Lower lobe of right lung (tissue), 2 donors: Measurements from ENCODE around the gene TRDMT1. TPM values are rescaled to one million over a fixed set of nuclear protein-coding genes. Genes with fewer than 3 reads are reported as not detected.

Experiments used
- ATAC-seq, 2 donors: fragments of 200-7000 bp; cut with Tn5 transposase; one replicate each; pipeline ENCODE4 v1.9.1; 2020 to 2022; ENCODE audit warnings: mild to moderate bottlenecking in 2 of 2, moderate library complexity in 2 of 2
- DNase-seq: peaks from one replicate; pipeline ENCODE4 v3.0.0-alpha.2; 2020
- H3K27ac ChIP-seq: fragments of 200-600 bp; one replicate; pipeline ENCODE4 v1.8.0; 2022
- H3K27me3 ChIP-seq: fragments of 200-600 bp; one replicate; pipeline ENCODE4 v1.8.0; 2022; ENCODE audit warnings: low read depth
- H3K36me3 ChIP-seq: fragments of 200-600 bp; one replicate; pipeline ENCODE4 v1.8.0; 2022; ENCODE audit warnings: mild to moderate bottlenecking
- H3K4me1 ChIP-seq: fragments of 200-600 bp; one replicate; pipeline ENCODE4 v1.8.0; 2022
- H3K4me3 ChIP-seq: fragments of 200-600 bp; one replicate; pipeline ENCODE4 v1.8.0; 2022; ENCODE audit warnings: mild to moderate bottlenecking
- H3K9me3 ChIP-seq: fragments of 200-600 bp; one replicate; pipeline ENCODE4 v1.8.0; 2022
- CTCF ChIP-seq: fragments of 200-600 bp; IDR thresholded peaks from one replicate; pipeline ENCODE4 v1.8.0; 2022; ENCODE audit warnings: antibody characterized with exemption, mild to moderate bottlenecking
- intact Hi-C: fragments of 100-400 bp; cut with DNase I; formaldehyde crosslinking; loops from one replicate; pipeline ENCODE4 v1.11.0; 2022
- total RNA-seq: library from RNA; stranded (reverse); fragmentation: NEBNext Ultra II Directional; extraction: Animal tissue kit (Norgen Biotek cat#: 25700); gene quantifications from one replicate; pipeline ENCODE4 v1.2.1, GENCODE V29; 2021
- donor health status: DM: no; HTN: yes; CAD: no; lungs with severe emphysema.

The TRDMT1 gene
- total RNA-seq, 1 donor from 2014 or later = 7.9 TPM

- TF ChIP-seq CTCF = no peak
- Histone ChIP-seq H3K27me3 (no peaks in the 10 kb centered on the region), H3K36me3 (no peaks in the 10 kb centered on the region), H3K4me1 (no peaks in the 10 kb centered on the region), H3K9me3 (no peaks in the 10 kb centered on the region), H3K4me3 (no peak overlapping the region), H3K27ac (no peak overlapping the region)
- ATAC-seq (peak; percentile 45 to 66), DNase-seq (no peak)
- intact Hi-C loops = no loop called here
These were observed 87.5 kb downstream of the TRDMT1 start for GRCh38 chr10:17113889-17114540.

GRCh38 chr10:17113346-17113745 lies 88.1 kb downstream of the TRDMT1 start:
- no peaks in the 10 kb centered on the region for H3K9me3 ChIP-seq
- no peaks in the 10 kb centered on the region for H3K4me1 ChIP-seq
- H3K27me3 ChIP-seq = no peaks in the 10 kb centered on the region
- ATAC-seq (no peak), DNase-seq (no peak)
- H3K36me3 ChIP-seq = no peaks in the 10 kb centered on the region
- no peak for TF ChIP-seq CTCF
- intact Hi-C loops = no loop called here
- H3K4me3 ChIP-seq = no peak overlapping the region
- H3K27ac ChIP-seq = no peak overlapping the region

- TF ChIP-seq CTCF = no peak
- H3K27ac ChIP-seq = no peak overlapping the region
- ATAC-seq = no peak
- intact Hi-C loops = no loop called here
- H3K9me3 ChIP-seq = no peaks in the 10 kb centered on the region
- DNase-seq = no peak
- H3K4me3 ChIP-seq = no peak overlapping the region
- H3K4me1 ChIP-seq = no peaks in the 10 kb centered on the region
- no peaks in the 10 kb centered on the region for H3K27me3 ChIP-seq
- H3K36me3 ChIP-seq = no peaks in the 10 kb centered on the region
These were observed 88.9 kb downstream of the TRDMT1 start for GRCh38 chr10:17112566-17112965.

- intact Hi-C loops = no loop called here
- no peaks in the 10 kb centered on the region for H3K36me3 ChIP-seq
- H3K4me1 ChIP-seq = no peaks in the 10 kb centered on the region
- DNase-seq (no peak), ATAC-seq (no peak)
- no peak overlapping the region for H3K27ac ChIP-seq
- no peaks in the 10 kb centered on the region for H3K27me3 ChIP-seq
- no peak for TF ChIP-seq CTCF
- H3K9me3 ChIP-seq = no peaks in the 10 kb centered on the region
- no peak overlapping the region for H3K4me3 ChIP-seq
These were observed 91.8 kb downstream of the TRDMT1 start for GRCh38 chr10:17109475-17110207.

- H3K36me3 ChIP-seq = no peaks in the 10 kb centered on the region
- TF ChIP-seq CTCF = no peak
- H3K4me3 ChIP-seq = no peak overlapping the region
- H3K9me3 ChIP-seq = no peaks in the 10 kb centered on the region
- no peaks in the 10 kb centered on the region for H3K27me3 ChIP-seq
- intact Hi-C loops = no loop called here
- DNase-seq = no peak
- no peak overlapping the region for H3K27ac ChIP-seq
- ATAC-seq = no peak
- H3K4me1 ChIP-seq = no peaks in the 10 kb centered on the region
These were observed 92.4 kb downstream of the TRDMT1 start for GRCh38 chr10:17109046-17109445.
